T-helper 1 cell (primary cell): ENCODE data around the gene SUB1.
A peak's percentile ranks its signal among the peaks of the same experiment; 100 is the strongest.

Experiments
- DNase-seq, 5 donors: peaks; one replicate each; pipeline ENCODE4 v3.0.0-alpha.2; 2012 to 2020

The SUB1 gene

GRCh38 chr5:32646061-32646969 lies 61.0 kb downstream of the SUB1 start:
- DNase-seq, result peak in 1 of 5 donors; percentile 35

GRCh38 chr5:32651088-32651487 lies 65.7 kb downstream of the SUB1 start:
- DNase-seq, result no peak

- DNase-seq, result no peak
These were observed 66.3 kb downstream of the SUB1 start for GRCh38 chr5:32651638-32652037.
